ENCODE measurements around the gene SSTR3.
A peak's percentile ranks its signal among the peaks of the same experiment; 100 is the strongest.

Gene SSTR3

DNA sequence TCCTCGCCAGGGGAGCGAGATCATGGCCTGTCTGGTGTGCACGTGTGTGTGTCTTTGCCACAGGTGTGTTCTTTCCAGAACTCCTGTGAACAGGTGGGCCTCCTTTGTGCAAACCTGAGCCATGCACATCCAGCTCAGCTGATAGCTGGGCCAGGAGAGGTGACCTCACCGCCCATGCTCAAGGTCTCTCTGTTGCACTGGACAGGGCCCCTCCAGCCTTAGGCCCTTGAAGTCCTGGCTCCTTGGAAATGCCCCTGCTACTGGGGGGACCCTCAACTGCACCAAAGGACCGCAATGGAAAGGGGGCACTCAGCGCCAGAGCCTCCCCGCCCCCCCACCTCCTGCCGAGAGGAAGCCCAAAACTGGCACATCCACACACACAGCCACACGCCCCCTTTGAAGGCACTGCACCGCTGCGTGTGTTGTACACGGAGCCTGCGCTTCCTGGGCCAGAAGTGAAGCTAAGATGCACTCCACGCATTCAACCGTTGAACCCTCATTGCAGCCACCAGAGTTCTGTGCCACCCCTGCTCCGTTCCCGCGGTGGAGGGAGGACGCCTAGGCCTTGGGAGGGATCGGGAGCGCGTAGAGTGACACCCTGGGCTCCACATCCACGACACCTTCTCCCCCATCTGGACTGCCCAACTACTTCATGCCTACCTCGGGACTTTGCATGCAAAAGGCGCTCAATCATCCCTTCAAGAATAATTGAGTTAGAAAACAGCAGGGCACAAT lies 46.2 kb downstream of the SSTR3 start:
- H3K79me2 ChIP-seq (ENCODE audit: control insufficient read depth, low read length): no peaks in the 10 kb centered on the region
- no peaks in the 10 kb centered on the region for H3K36me3 ChIP-seq (ENCODE audit: control insufficient read depth, low read length)
- H3K27me3 ChIP-seq (ENCODE audit: control insufficient read depth, low read length): peaks cover 42% of the 10 kb centered on the region
- no peak overlapping the region for H3K4me3 ChIP-seq (ENCODE audit: low read length)
- no peaks in the 10 kb centered on the region for H4K20me1 ChIP-seq (ENCODE audit: control insufficient read depth, insufficient read depth, low read depth, low read length)
- H3K9me3 ChIP-seq (ENCODE audit: control insufficient read depth, insufficient read depth, low read length): peaks cover 7% of the 10 kb centered on the region
- peak overlapping the region; percentile 58 for H3K4me2 ChIP-seq (ENCODE audit: low read length)
- no peak for TF ChIP-seq EZH2phosphoT487 (IDR thresholded peaks at IDR 0.05; ENCODE audit: borderline replicate concordance, low read length)
- TF ChIP-seq CTCF (IDR thresholded peaks at IDR 0.05; ENCODE audit: low read depth, low read length, poor library complexity, severe bottlenecking): peak; percentile 91
- H3K27ac ChIP-seq (ENCODE audit: low read depth, low read length): no peak overlapping the region
- H3K4me1 ChIP-seq (ENCODE audit: control insufficient read depth, low read length): peaks cover 6% of the 10 kb centered on the region
- H3F3A ChIP-seq (ENCODE audit: control insufficient read depth, insufficient read depth): no peaks in the 10 kb centered on the region
- H3K9me2 ChIP-seq (replicated peaks; ENCODE audit: control insufficient read depth, low read length): no peaks in the 10 kb centered on the region

DNA sequence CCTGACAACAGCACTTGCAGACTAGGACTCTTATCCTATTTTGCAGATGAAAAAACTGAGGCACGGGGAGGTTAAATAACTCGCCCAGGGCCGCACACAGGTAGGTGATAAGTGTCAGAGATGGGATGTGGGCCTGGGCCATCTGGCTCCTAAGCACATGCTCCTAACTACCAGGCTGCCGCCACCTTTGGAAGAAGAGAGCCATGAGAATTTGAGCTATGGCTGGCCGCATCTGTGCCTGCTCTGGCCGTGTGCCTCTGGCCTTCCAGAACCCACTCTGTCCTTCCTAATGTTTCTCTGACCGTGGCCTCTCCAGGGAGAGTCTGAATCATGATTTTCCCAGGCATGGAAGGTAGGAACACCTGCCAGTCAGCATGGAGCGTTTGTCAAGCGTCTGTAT lies 47.2 kb downstream of the SSTR3 start:
- Histone ChIP-seq H3F3A (ENCODE audit: control insufficient read depth, insufficient read depth) (no peaks in the 10 kb centered on the region), H3K79me2 (ENCODE audit: control insufficient read depth, low read length) (no peaks in the 10 kb centered on the region), H3K9me3 (ENCODE audit: control insufficient read depth, insufficient read depth, low read length) (peaks cover 9% of the 10 kb centered on the region), H3K36me3 (ENCODE audit: control insufficient read depth, low read length) (no peaks in the 10 kb centered on the region), H3K27me3 (ENCODE audit: control insufficient read depth, low read length) (peaks cover 42% of the 10 kb centered on the region), H3K27ac (ENCODE audit: low read depth, low read length) (no peak overlapping the region), H4K20me1 (ENCODE audit: control insufficient read depth, insufficient read depth, low read depth, low read length) (no peaks in the 10 kb centered on the region), H3K9me2 (replicated peaks; ENCODE audit: control insufficient read depth, low read length) (no peaks in the 10 kb centered on the region), H3K4me1 (ENCODE audit: control insufficient read depth, low read length) (peaks cover 6% of the 10 kb centered on the region), H3K4me2 (ENCODE audit: low read length) (no peak overlapping the region), H3K4me3 (ENCODE audit: low read length) (no peak overlapping the region)
- TF ChIP-seq EZH2phosphoT487 (IDR thresholded peaks at IDR 0.05; ENCODE audit: borderline replicate concordance, low read length) (no peak), CTCF (IDR thresholded peaks at IDR 0.05; ENCODE audit: low read depth, low read length, poor library complexity, severe bottlenecking) (no peak)

DNA sequence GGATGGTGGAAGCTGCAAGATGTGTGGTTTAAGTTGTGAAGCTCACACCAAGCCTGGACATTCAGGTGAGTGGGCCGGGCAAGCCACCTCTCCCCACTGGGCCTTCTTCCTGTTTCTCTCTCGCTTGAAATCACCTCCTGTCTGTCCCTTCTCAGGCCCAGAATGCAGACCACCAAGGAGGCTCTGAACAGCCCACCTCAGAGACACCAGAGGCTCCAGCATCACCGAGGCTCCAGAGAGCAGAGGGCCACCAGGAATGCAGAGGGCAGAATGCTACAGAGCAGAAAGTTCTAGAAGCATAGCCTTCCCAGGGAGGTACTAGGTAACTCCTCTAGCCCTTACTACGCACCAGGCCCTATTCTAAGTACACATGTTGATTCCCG lies 47.8 kb downstream of the SSTR3 start:
- Histone ChIP-seq H3K9me3 (ENCODE audit: control insufficient read depth, insufficient read depth, low read length) (peaks cover 9% of the 10 kb centered on the region), H3K4me1 (ENCODE audit: control insufficient read depth, low read length) (peaks cover 6% of the 10 kb centered on the region), H3F3A (ENCODE audit: control insufficient read depth, insufficient read depth) (no peaks in the 10 kb centered on the region), H3K79me2 (ENCODE audit: control insufficient read depth, low read length) (no peaks in the 10 kb centered on the region), H3K36me3 (ENCODE audit: control insufficient read depth, low read length) (no peaks in the 10 kb centered on the region), H3K4me3 (ENCODE audit: low read length) (no peak overlapping the region), H4K20me1 (ENCODE audit: control insufficient read depth, insufficient read depth, low read depth, low read length) (no peaks in the 10 kb centered on the region), H3K27me3 (ENCODE audit: control insufficient read depth, low read length) (peaks cover 42% of the 10 kb centered on the region), H3K4me2 (ENCODE audit: low read length) (no peak overlapping the region), H3K9me2 (replicated peaks; ENCODE audit: control insufficient read depth, low read length) (no peaks in the 10 kb centered on the region), H3K27ac (ENCODE audit: low read depth, low read length) (no peak overlapping the region)
- TF ChIP-seq EZH2phosphoT487 (IDR thresholded peaks at IDR 0.05; ENCODE audit: borderline replicate concordance, low read length): no peak
- TF ChIP-seq CTCF (IDR thresholded peaks at IDR 0.05; ENCODE audit: low read depth, low read length, poor library complexity, severe bottlenecking): no peak

All from DOHH2 (cell line).